GM12878 (cell line): ENCODE measurements around the gene BTBD9. TPM values are rescaled to one million over a fixed set of nuclear protein-coding genes. Genes with fewer than 3 reads are reported as not detected.

Experiments
- ATAC-seq: fragments of 200-7000 bp; cut with Tn5 transposase; 3 replicates; pipeline ENCODE4 v1.9.1; 2020; ENCODE audit warnings: mild to moderate bottlenecking, moderate library complexity
- BruUV-seq: library from RNA; stranded (reverse); fragments of 400-500 nt; replicated peaks from 2 replicates; lab custom pipeline; 2021; lab: Mats Ljungman, UMichigan
- CTCF ChIA-PET: fragments of 300-600 bp; sonication (Branson Sonifier 250); formaldehyde crosslinking; extraction: SDS; loops from one replicate; lab custom pipeline; 2021; ENCODE audit warnings: inconsistent platforms; lab: Yijun Ruan, JAX
- POLR2A ChIA-PET: fragments of 350-600 bp; formaldehyde crosslinking; extraction: SDS; loops from one replicate; lab custom pipeline; 2021; ENCODE audit warnings: inconsistent platforms; lab: Charles Lee
- RAD21 ChIA-PET: fragments of 300-600 bp; sonication (Branson Sonifier 250); formaldehyde crosslinking; loops from one replicate; lab custom pipeline; 2023; ENCODE audit warnings: antibody characterized with exemption; ENCODE audit not compliant: unreplicated experiment; lab: Charles Lee
- SMC1A ChIA-PET: fragments of 300-600 bp; sonication (Branson Sonifier 250); formaldehyde crosslinking; loops from one replicate; lab custom pipeline; 2023; ENCODE audit not compliant: unreplicated experiment, uncharacterized antibody; lab: Charles Lee
- DNase-seq: peaks from one replicate; pipeline ENCODE4 v3.0.0-alpha.2; 2011; ENCODE audit warnings: low read depth, low spot score
- FAIRE-seq: peaks from 3 replicates; lab custom pipeline; 2011; peaks lifted over from hg19 to GRCh38; lab: Jason Lieb, UNC
- H2AFZ ChIP-seq: 2 replicates; pipeline ENCODE4 v1.6.0; 2011; ENCODE audit warnings: low read depth, low read length, control low read depth; ENCODE audit not compliant: control insufficient read depth
- H3K27ac ChIP-seq: 2 replicates; pipeline ENCODE4 v1.5.1; 2011; ENCODE audit warnings: control low read depth; ENCODE audit not compliant: control insufficient read depth, insufficient read depth
- H3K27me3 ChIP-seq, 2 experiments: replicated peaks in 1 of 2; 2 replicates each; pipeline versions ENCODE4 v1.6.0 to v1.6.1; 2011; ENCODE audit warnings: low read length in 1 of 2; ENCODE audit not compliant: control insufficient read depth in 2 of 2, insufficient read depth in 2 of 2
- H3K36me3 ChIP-seq, 2 experiments: 2 replicates each; pipeline ENCODE4 v1.5.1; 2011; ENCODE audit warnings: low read length in 1 of 2; ENCODE audit not compliant: control insufficient read depth in 2 of 2, insufficient read depth in 2 of 2
- H3K4me1 ChIP-seq: 2 replicates; pipeline ENCODE4 v1.6.1; 2011; ENCODE audit warnings: mild to moderate bottlenecking, low read length, moderate library complexity, mixed read lengths; ENCODE audit not compliant: control insufficient read depth, insufficient read depth
- H3K4me2 ChIP-seq: 2 replicates; pipeline ENCODE4 v1.6.0; 2011; ENCODE audit warnings: control low read depth; ENCODE audit not compliant: control insufficient read depth, insufficient read depth
- H3K4me3 ChIP-seq: fragments of 200-600 bp; sonication (generic); 2 replicates; pipeline ENCODE4 v1.5.1; 2016
- H3K79me2 ChIP-seq: 2 replicates; pipeline ENCODE4 v1.6.0; 2011; ENCODE audit warnings: low read length; ENCODE audit not compliant: control insufficient read depth, insufficient read depth
- H3K9ac ChIP-seq: 2 replicates; pipeline ENCODE4 v1.8.0; 2011; ENCODE audit warnings: low read length, control low read depth, mixed read lengths; ENCODE audit not compliant: control insufficient read depth, insufficient read depth
- H3K9me3 ChIP-seq: replicated peaks from 3 replicates; pipeline ENCODE4 v1.5.1; 2011; ENCODE audit warnings: mild to moderate bottlenecking, low read length; ENCODE audit not compliant: control insufficient read depth, insufficient read depth
- H4K20me1 ChIP-seq: 2 replicates; pipeline ENCODE4 v1.6.0; 2011; ENCODE audit not compliant: control insufficient read depth, insufficient read depth
- CBX3 ChIP-seq: fragments of 200-600 bp; sonication (generic); IDR thresholded peaks from 2 replicates; pipeline ENCODE4 v1.6.1; 2016; ENCODE audit warnings: low read depth, borderline replicate concordance
- E2F8 ChIP-seq: fragments of 450-650 bp; IDR thresholded peaks from 2 replicates; pipeline ENCODE4 v1.6.1; 2018; ENCODE audit warnings: mild to moderate bottlenecking, low read depth, moderate library complexity; ENCODE audit not compliant: partially characterized antibody
- REST ChIP-seq: IDR thresholded peaks from 2 replicates; pipeline ENCODE4 v1.6.1; 2012; ENCODE audit warnings: mild to moderate bottlenecking, low read depth, low read length
- SREBF2 ChIP-seq: IDR thresholded peaks from 2 replicates; pipeline ENCODE4 v1.6.1; 2012; ENCODE audit warnings: mild to moderate bottlenecking, low read length
- SRF ChIP-seq, 2 experiments: IDR thresholded peaks; 2 replicates each; pipeline ENCODE4 v1.6.1; 2011; ENCODE audit warnings: low read depth in 2 of 2, low read length in 2 of 2, mild to moderate bottlenecking in 1 of 2, moderate library complexity in 1 of 2
- WGBS: methylation state at CpG from one replicate; pipeline ENCODE4 v1.1.6; 2016; ENCODE audit warnings: low lambda C conversion rate; ENCODE audit not compliant: insufficient replicate concordance, insufficient coverage; ENCODE audit errors: missing lambda C conversion rate; 5-methylcytosine and 5-hydroxymethylcytosine counted together
- in situ Hi-C: fragments of 300-500 bp; cut with MboI; formaldehyde crosslinking; loops from 9 replicates; pipeline ENCODE4 v1.14.3; 2018; ENCODE audit warnings: mixed read lengths
- intact Hi-C: fragments of 100-400 bp; cut with micrococcal nuclease; formaldehyde crosslinking; loops from one replicate; pipeline ENCODE4 v1.14.2; 2022; ENCODE audit not compliant: unreplicated experiment
- polyA plus RNA-seq, 11 experiments: library from polyadenylated mRNA; depleted of rRNA in 4 of 11; unstranded in 6 of 11; stranded (reverse) in 5 of 11; fragments of >200 nt; fragmentation: Nextera tagmentation in 4 of 11; fragmentation: Illumina TruSeq in 1 of 11; extraction: Ambion mirVana in 4 of 11; extraction: Trizol in 1 of 11; gene quantifications; 1 replicate in 1 of 11; 2 replicates in 10 of 11; pipeline versions ENCODE4 v1.2.1 to v1.2.3, GENCODE V29; 2011 to 2016; ENCODE audit warnings: inconsistent platforms in 2 of 11, missing spikeins in 2 of 11, low read depth in 1 of 11
- total RNA-seq, 4 experiments: library from RNA; depleted of rRNA in 3 of 4; stranded (reverse); fragments of >200 nt in 3 of 4; fragmentation: Illumina TruSeq in 1 of 4; extraction: Trizol in 1 of 4; gene quantifications; 2 replicates each; pipeline versions ENCODE4 v1.2.1 to v1.2.3, GENCODE V29; 2013 to 2021
- TF ChIP-seq, protein P1 (sequence below): fragments of 450-650 bp; IDR thresholded peaks from 2 replicates; pipeline ENCODE4 v1.6.1; 2017; ENCODE audit warnings: mild to moderate bottlenecking

Gene BTBD9
- total and polyA plus RNA-seq, 10 of the 15 experiments (the other 5 are each of a cell fraction or from before 2014, with no cell fraction given): 0.22 to 8.6 (median 4.6) TPM

DNA sequence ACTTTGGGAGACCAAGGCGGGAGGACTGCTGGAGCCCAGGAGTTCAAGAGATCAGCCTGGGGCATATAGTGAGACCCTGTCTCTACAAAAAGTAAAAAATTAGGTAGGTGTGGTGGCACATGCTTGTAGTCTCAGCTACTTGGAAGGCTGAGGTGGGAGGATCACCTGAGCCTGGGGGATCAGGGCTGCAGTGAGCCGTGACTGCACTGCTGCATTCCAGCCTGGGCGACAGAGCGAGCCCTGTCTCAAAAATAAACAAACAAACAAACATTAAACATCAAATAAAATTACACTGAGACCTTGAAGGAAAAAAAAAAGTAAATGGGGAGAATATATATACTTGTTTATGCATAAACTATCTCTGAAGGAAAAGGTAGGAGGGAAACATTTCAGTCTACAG is 432.4 kb downstream of the BTBD9 start:
- H3K27ac ChIP-seq: no peak overlapping the region
- ChIA-PET RAD21 (no interaction called here), SMC1A (no interaction called here), POLR2A (no interaction called here), CTCF (interaction anchor here (0.6 kb wide), 1 partner anchor 424 kb away, joined by 3 read pairs; no protein-coding TSS in a partner anchor)
- H3K36me3 ChIP-seq: no peaks in the 10 kb centered on the region
- intact Hi-C loops: no loop called here
- ATAC-seq (no peak), DNase-seq (no peak), FAIRE-seq (no peak)
- 95% methylated on average over 4 of the region's 4 CpGs for WGBS
- in situ Hi-C loops: no loop called here
- no peak overlapping the region for H3K4me3 ChIP-seq
- H3K27me3 ChIP-seq: no peaks in the 10 kb centered on the region
- H3K4me2 ChIP-seq: no peak overlapping the region
- H3K9ac ChIP-seq: no peak overlapping the region
- H3K9me3 ChIP-seq: no peaks in the 10 kb centered on the region
- no peaks in the 10 kb centered on the region for H3K79me2 ChIP-seq
- no peaks in the 10 kb centered on the region for H3K4me1 ChIP-seq
- no TSS peak for BruUV-seq
- no peak overlapping the region for H2AFZ ChIP-seq
- no peak for TF ChIP-seq E2F8
- TF ChIP-seq, all 136 proteins: peak for 0
- no peaks in the 10 kb centered on the region for H4K20me1 ChIP-seq

GRCh38 chr6:38198219-38198618 is 441.5 kb downstream of the BTBD9 start:
- intact Hi-C loops (no loop called here), in situ Hi-C loops (no loop called here)
- 77% methylated on average over 8 of the region's 8 CpGs for WGBS
- Histone ChIP-seq H3K4me2 (no peak overlapping the region), H3K27ac (no peak overlapping the region), H3K4me1 (no peaks in the 10 kb centered on the region), H3K79me2 (no peaks in the 10 kb centered on the region), H2AFZ (no peak overlapping the region), H4K20me1 (no peaks in the 10 kb centered on the region), H3K27me3 (no peaks in the 10 kb centered on the region), H3K9me3 (no peaks in the 10 kb centered on the region), H3K36me3 (no peaks in the 10 kb centered on the region), H3K4me3 (no peak overlapping the region), H3K9ac (no peak overlapping the region)
- ChIA-PET SMC1A (interaction anchor here (1.1 kb wide), 1 partner anchor 15 kb away, joined by 3 read pairs; no protein-coding TSS in a partner anchor), POLR2A (no interaction called here), RAD21 (no interaction called here), CTCF (no interaction called here)
- DNase-seq (no peak), FAIRE-seq (no peak), ATAC-seq (no peak)
- no TSS peak for BruUV-seq
- TF ChIP-seq SRF (IDR thresholded peaks at IDR 0.05; ENCODE audit: low read depth in 2 of 2, low read length in 2 of 2): no peak
- no peak for TF ChIP-seq REST
- no peak for TF ChIP-seq SREBF2
- TF ChIP-seq, protein P1, sequence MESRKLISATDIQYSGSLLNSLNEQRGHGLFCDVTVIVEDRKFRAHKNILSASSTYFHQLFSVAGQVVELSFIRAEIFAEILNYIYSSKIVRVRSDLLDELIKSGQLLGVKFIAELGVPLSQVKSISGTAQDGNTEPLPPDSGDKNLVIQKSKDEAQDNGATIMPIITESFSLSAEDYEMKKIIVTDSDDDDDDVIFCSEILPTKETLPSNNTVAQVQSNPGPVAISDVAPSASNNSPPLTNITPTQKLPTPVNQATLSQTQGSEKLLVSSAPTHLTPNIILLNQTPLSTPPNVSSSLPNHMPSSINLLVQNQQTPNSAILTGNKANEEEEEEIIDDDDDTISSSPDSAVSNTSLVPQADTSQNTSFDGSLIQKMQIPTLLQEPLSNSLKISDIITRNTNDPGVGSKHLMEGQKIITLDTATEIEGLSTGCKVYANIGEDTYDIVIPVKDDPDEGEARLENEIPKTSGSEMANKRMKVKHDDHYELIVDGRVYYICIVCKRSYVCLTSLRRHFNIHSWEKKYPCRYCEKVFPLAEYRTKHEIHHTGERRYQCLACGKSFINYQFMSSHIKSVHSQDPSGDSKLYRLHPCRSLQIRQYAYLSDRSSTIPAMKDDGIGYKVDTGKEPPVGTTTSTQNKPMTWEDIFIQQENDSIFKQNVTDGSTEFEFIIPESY: no peak
- no peak for TF ChIP-seq CBX3
